Measurements from ENCODE around the gene GTF2F1. TPM values are rescaled to one million over a fixed set of nuclear protein-coding genes. Genes with fewer than 3 reads are reported as not detected.

The GTF2F1 gene
- total and polyA plus RNA-seq, 9 of the 15 experiments (the other 6 are each of a cell fraction or from before 2014, with no cell fraction given) = 4.7 to 75.4 (median 68.4) TPM

- TF ChIP-seq SRF (CRISPR knock-in tag; IDR thresholded peaks at IDR 0.05) = no peak
- peak in 1 of 2 experiments; percentile 37 for TF ChIP-seq AFF1 (IDR thresholded peaks at IDR 0.05; ENCODE audit: low read depth in 1 of 2, partially characterized antibody in 2 of 2)
- TF ChIP-seq ZNF740 (CRISPR knock-in tag; IDR thresholded peaks at IDR 0.05) = peak; percentile 62; the same call in 1 of the 2 replicates
- no peak for TF ChIP-seq ZNF740 (tag; IDR thresholded peaks at IDR 0.05)
- TF ChIP-seq HINFP (tag; conservative IDR thresholded peaks at IDR 0.05; ENCODE audit: low read depth) = peak; percentile 52; the same call in 1 of the 2 replicates
- no peak for TF ChIP-seq LCOR (CRISPR knock-in tag; IDR thresholded peaks at IDR 0.05)
- TF ChIP-seq RHOXF2B (CRISPR knock-in tag; conservative IDR thresholded peaks at IDR 0.05) = no peak
- no peak for TF ChIP-seq HOXB6 (CRISPR knock-in tag; IDR thresholded peaks at IDR 0.05; ENCODE audit: borderline replicate concordance)
- no peak for TF ChIP-seq CHD1 (IDR thresholded peaks at IDR 0.05; ENCODE audit: low read length)
- TF ChIP-seq BCLAF1 (IDR thresholded peaks at IDR 0.05; ENCODE audit: borderline replicate concordance in 1 of 2, control insufficient read depth in 1 of 2, low read depth in 2 of 2, low read length in 1 of 2) = no peak
- TF ChIP-seq SMARCA4 (IDR thresholded peaks at IDR 0.05) = peak; percentile 25; the same call in 1 of the 2 replicates
- no peak for TF ChIP-seq CBFB (CRISPR knock-in tag; IDR thresholded peaks at IDR 0.05)
- TF ChIP-seq SPI1 (IDR thresholded peaks at IDR 0.05; ENCODE audit: borderline replicate concordance, low read depth, low read length) = peak; percentile 73
- peak; percentile 71 for TF ChIP-seq MYC (IDR thresholded peaks at IDR 0.05; ENCODE audit: low read depth, low read length)
- no peak for TF ChIP-seq MYC (CRISPR knock-in tag; IDR thresholded peaks at IDR 0.05; ENCODE audit: borderline replicate concordance, low read depth)
- no peak for TF ChIP-seq RFX7 (CRISPR knock-in tag; IDR thresholded peaks at IDR 0.05)
- TF ChIP-seq SRSF7 (optimal IDR thresholded peaks at IDR 0.05; ENCODE audit: low read depth, low read length) = no peak
Measured at GRCh38 chr19:6429419-6430221, 36.7 kb upstream of the GTF2F1 start (continued).

All from K562 (cell line).